Caco-2 (cell line): ENCODE measurements around the gene MYO10. TPM values are rescaled to one million over a fixed set of nuclear protein-coding genes. Genes with fewer than 3 reads are reported as not detected.
A peak's percentile ranks its signal among the peaks of the same experiment; 100 is the strongest.

Experiments used
- BruUV-seq: library from RNA; stranded (reverse); fragments of 400-500 nt; replicated peaks from 2 replicates; lab custom pipeline; 2021; lab: Mats Ljungman, UMichigan
- CTCF ChIA-PET: fragments of 300-600 bp; sonication (Branson Sonifier 250); formaldehyde crosslinking; loops from one replicate; lab custom pipeline; 2022; ENCODE audit warnings: antibody characterized with exemption; lab: Charles Lee
- POLR2A ChIA-PET: fragments of 300-600 bp; sonication (Branson Sonifier 250); formaldehyde crosslinking; loops from one replicate; lab custom pipeline; 2022; ENCODE audit warnings: antibody characterized with exemption; lab: Charles Lee
- DNase-seq, 2 experiments: peaks; one replicate each; pipeline versions ENCODE4 v3.0.0 to v3.0.0-alpha.2; 2020 to 2022
- H3K27me3 ChIP-seq: replicated peaks from 2 replicates; pipeline ENCODE4 v1.6.0; 2011; ENCODE audit warnings: low read length; ENCODE audit not compliant: control insufficient read depth, insufficient read depth
- H3K36me3 ChIP-seq: 2 replicates; pipeline ENCODE4 v1.5.1; 2011; ENCODE audit warnings: low read length; ENCODE audit not compliant: control insufficient read depth, insufficient read depth
- H3K4me1 ChIP-seq: fragments of 250-450 bp; sonication (Bioruptor Pico); 2 replicates; pipeline ENCODE4 v1.5.1; 2020; ENCODE audit warnings: mild to moderate bottlenecking
- H3K4me3 ChIP-seq: 2 replicates; pipeline ENCODE4 v1.5.1; 2011; ENCODE audit warnings: low read depth, mild to moderate bottlenecking, control low read depth, low read length
- H3K9me3 ChIP-seq: fragments of 250-450 bp; sonication (Bioruptor Pico); 2 replicates; pipeline ENCODE4 v1.5.1; 2020; ENCODE audit warnings: mild to moderate bottlenecking, moderate library complexity
- H3K27ac Mint-ChIP-seq: one replicate; pipeline ENCODE4 v1.8.0; 2022; ENCODE audit warnings: mixed read lengths; ENCODE audit not compliant: unreplicated experiment
- H3K27me3 Mint-ChIP-seq: one replicate; pipeline ENCODE4 v1.8.0; 2022; ENCODE audit warnings: mixed read lengths; ENCODE audit not compliant: insufficient read depth, unreplicated experiment
- H3K36me3 Mint-ChIP-seq: one replicate; pipeline ENCODE4 v1.8.0; 2022; ENCODE audit warnings: mild to moderate bottlenecking, mixed read lengths; ENCODE audit not compliant: insufficient read depth, unreplicated experiment
- H3K4me1 Mint-ChIP-seq: one replicate; pipeline ENCODE4 v1.8.0; 2022; ENCODE audit warnings: low read depth, mixed read lengths; ENCODE audit not compliant: unreplicated experiment
- H3K4me3 Mint-ChIP-seq: one replicate; pipeline ENCODE4 v1.8.0; 2022; ENCODE audit warnings: mild to moderate bottlenecking, moderate library complexity, mixed read lengths; ENCODE audit not compliant: unreplicated experiment
- H3K9me3 Mint-ChIP-seq: one replicate; pipeline ENCODE4 v1.8.0; 2022; ENCODE audit warnings: mixed read lengths; ENCODE audit not compliant: unreplicated experiment
- intact Hi-C: fragments of 100-400 bp; cut with micrococcal nuclease; formaldehyde crosslinking; loops from one replicate; pipeline ENCODE4 v1.10.0; 2022; ENCODE audit not compliant: unreplicated experiment
- total RNA-seq: library from RNA; stranded (reverse); gene quantifications from 2 replicates; pipeline ENCODE4 v1.2.3, GENCODE V29; 2022
- TF ChIP-seq, protein P1 (sequence below), 2 experiments: fragments of 200-600 bp in 1 of 2; IDR thresholded peaks; 1 replicate in 1 of 2; 2 replicates in 1 of 2; pipeline versions ENCODE4 v1.5.1 to v1.8.0; 2011 to 2022; ENCODE audit warnings: antibody characterized with exemption in 1 of 2, control low read depth in 1 of 2, inconsistent platforms in 1 of 2, low read depth in 1 of 2, low read length in 1 of 2, mild to moderate bottlenecking in 1 of 2, moderate library complexity in 1 of 2; ENCODE audit not compliant: insufficient read depth in 1 of 2, severe bottlenecking in 1 of 2, unreplicated experiment in 1 of 2

The MYO10 gene
- total RNA-seq, 1 experiment from 2014 or later: 67.6 TPM

DNA sequence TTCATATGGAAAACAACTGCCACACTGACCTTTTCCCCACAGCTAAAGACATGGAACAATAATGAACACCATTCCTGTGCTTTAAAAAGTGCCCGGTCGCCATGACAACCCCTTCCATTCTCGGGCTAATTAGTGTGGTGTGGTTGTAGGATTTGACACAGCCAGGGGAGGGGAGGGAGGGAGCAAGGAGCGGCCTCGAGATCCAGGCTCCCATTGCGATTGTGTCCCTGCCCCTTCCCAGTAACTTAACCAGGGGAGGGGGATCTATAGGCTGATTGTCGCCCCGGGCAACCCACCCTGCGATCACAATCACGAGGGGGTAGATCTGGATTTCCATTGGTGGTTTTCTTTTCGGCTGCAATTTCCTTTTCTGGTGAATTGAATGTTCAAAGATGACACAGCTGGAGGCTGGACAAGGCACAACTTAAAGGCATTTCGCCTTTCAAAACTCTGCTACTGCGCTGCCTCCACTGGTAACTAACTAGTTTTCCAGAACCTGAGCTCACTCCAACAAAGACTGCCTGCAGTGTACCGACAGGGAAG, 222.6 kb downstream of the MYO10 start:
- Mint-ChIP-seq H3K27ac (peak overlapping the region; percentile 16), H3K4me1 (no peaks in the 10 kb centered on the region), H3K4me3 (no peak overlapping the region), H3K27me3 (no peaks in the 10 kb centered on the region), H3K36me3 (peaks cover 74% of the 10 kb centered on the region), H3K9me3 (no peaks in the 10 kb centered on the region)
- no peak overlapping the region for H3K4me3 ChIP-seq
- H3K9me3 ChIP-seq: no peaks in the 10 kb centered on the region
- no TSS peak for BruUV-seq
- H3K4me1 ChIP-seq: peaks cover 5% of the 10 kb centered on the region; the same call in 1 of the 2 replicates
- intact Hi-C loops: no loop called here
- no peak for DNase-seq
- TF ChIP-seq, protein P1, sequence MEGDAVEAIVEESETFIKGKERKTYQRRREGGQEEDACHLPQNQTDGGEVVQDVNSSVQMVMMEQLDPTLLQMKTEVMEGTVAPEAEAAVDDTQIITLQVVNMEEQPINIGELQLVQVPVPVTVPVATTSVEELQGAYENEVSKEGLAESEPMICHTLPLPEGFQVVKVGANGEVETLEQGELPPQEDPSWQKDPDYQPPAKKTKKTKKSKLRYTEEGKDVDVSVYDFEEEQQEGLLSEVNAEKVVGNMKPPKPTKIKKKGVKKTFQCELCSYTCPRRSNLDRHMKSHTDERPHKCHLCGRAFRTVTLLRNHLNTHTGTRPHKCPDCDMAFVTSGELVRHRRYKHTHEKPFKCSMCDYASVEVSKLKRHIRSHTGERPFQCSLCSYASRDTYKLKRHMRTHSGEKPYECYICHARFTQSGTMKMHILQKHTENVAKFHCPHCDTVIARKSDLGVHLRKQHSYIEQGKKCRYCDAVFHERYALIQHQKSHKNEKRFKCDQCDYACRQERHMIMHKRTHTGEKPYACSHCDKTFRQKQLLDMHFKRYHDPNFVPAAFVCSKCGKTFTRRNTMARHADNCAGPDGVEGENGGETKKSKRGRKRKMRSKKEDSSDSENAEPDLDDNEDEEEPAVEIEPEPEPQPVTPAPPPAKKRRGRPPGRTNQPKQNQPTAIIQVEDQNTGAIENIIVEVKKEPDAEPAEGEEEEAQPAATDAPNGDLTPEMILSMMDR (IDR thresholded peaks at IDR 0.05; ENCODE audit: insufficient read depth in 1 of 2, low read depth in 1 of 2, low read length in 1 of 2, severe bottlenecking in 1 of 2, unreplicated experiment in 1 of 2): peak in 1 of 2 experiments; percentile 2
- CTCF ChIA-PET: no interaction called here
- POLR2A ChIA-PET: no interaction called here
- H3K27me3 ChIP-seq: no peaks in the 10 kb centered on the region
- peaks cover 7% of the 10 kb centered on the region for H3K36me3 ChIP-seq

DNA sequence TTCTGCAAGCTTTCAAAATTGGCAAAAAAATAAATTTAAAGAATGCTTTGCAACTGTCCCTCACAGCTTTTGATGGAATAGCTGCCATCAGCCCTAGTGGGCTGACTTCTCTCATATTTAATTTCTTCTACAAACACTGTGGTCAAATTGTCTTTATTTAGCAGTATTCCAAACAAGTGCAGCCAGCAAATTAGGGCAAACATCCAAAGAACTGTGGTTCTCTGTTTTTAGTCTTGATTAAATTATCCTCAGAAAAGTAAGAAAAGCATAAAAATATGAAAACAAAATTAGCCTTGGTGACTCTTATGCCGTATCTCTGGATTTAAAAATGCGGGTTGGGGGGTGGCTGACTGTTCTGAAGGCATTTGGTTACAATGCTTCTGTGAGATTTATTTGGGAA, 223.5 kb downstream of the MYO10 start:
- H3K27ac Mint-ChIP-seq: peak overlapping the region; percentile 16
- ChIA-PET CTCF (no interaction called here), POLR2A (no interaction called here)
- intact Hi-C loops: no loop called here
- H3K9me3 Mint-ChIP-seq: no peaks in the 10 kb centered on the region
- H3K27me3 Mint-ChIP-seq: no peaks in the 10 kb centered on the region
- BruUV-seq: no TSS peak
- no peaks in the 10 kb centered on the region for H3K27me3 ChIP-seq
- no peak overlapping the region for H3K4me3 ChIP-seq
- no peaks in the 10 kb centered on the region for H3K9me3 ChIP-seq
- peaks cover 8% of the 10 kb centered on the region for H3K36me3 ChIP-seq
- H3K36me3 Mint-ChIP-seq: peaks cover 77% of the 10 kb centered on the region
- no peak overlapping the region for H3K4me3 Mint-ChIP-seq
- no peaks in the 10 kb centered on the region for H3K4me1 Mint-ChIP-seq
- TF ChIP-seq, protein P1 (IDR thresholded peaks at IDR 0.05; ENCODE audit: insufficient read depth in 1 of 2, low read depth in 1 of 2, low read length in 1 of 2, severe bottlenecking in 1 of 2, unreplicated experiment in 1 of 2): no peak
- no peak for DNase-seq
- peaks cover 5% of the 10 kb centered on the region; the same call in 1 of the 2 replicates for H3K4me1 ChIP-seq

DNA sequence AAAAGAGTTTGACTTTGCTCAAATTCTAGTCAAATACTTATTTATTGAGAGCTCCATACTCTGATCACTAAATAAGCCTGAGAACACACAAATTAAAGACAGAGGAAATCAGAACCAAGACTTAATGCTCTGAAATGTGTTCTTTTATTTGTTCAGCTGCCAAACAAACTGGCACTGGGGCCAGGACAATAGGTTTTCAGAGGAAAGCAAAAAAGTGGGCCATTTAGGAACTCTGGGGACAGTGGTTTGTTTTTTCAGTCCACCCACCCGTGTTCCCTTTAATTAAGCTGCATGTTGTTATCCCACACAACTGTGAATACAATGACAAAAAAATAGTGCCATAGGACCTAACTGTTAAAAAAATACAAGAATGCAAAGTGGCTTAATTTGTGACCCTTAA, 223.9 kb downstream of the MYO10 start:
- POLR2A ChIA-PET: no interaction called here
- H3K27me3 Mint-ChIP-seq: no peaks in the 10 kb centered on the region
- Histone ChIP-seq H3K4me1 (peaks cover 1% of the 10 kb centered on the region; the same call in 1 of the 2 replicates), H3K36me3 (peaks cover 10% of the 10 kb centered on the region), H3K27me3 (no peaks in the 10 kb centered on the region), H3K9me3 (no peaks in the 10 kb centered on the region), H3K4me3 (no peak overlapping the region)
- TF ChIP-seq, protein P1 (IDR thresholded peaks at IDR 0.05; ENCODE audit: insufficient read depth in 1 of 2, low read depth in 1 of 2, low read length in 1 of 2, severe bottlenecking in 1 of 2, unreplicated experiment in 1 of 2): no peak
- no peak overlapping the region for H3K4me3 Mint-ChIP-seq
- intact Hi-C loops: no loop called here
- H3K36me3 Mint-ChIP-seq: peaks cover 77% of the 10 kb centered on the region
- no peak for DNase-seq
- BruUV-seq: no TSS peak
- CTCF ChIA-PET: no interaction called here
- no peaks in the 10 kb centered on the region for H3K9me3 Mint-ChIP-seq
- H3K27ac Mint-ChIP-seq: no peak overlapping the region
- H3K4me1 Mint-ChIP-seq: no peaks in the 10 kb centered on the region
